HepG2 (cell line): ENCODE data around the gene UNC13D. TPM values are rescaled to one million over a fixed set of nuclear protein-coding genes. Genes with fewer than 3 reads are reported as not detected.

Experiments used
- BORCS8-MEF2B ChIP-seq: sonication (generic); formaldehyde crosslinking; IDR thresholded peaks from 2 replicates; pipeline ENCODE4 v1.8.0; 2022; ENCODE audit warnings: mild to moderate bottlenecking, missing genetic modification reagents
- CBX2 ChIP-seq, 2 experiments: fragments of 200-600 bp in 1 of 2; sonication (generic); formaldehyde crosslinking in 1 of 2; IDR thresholded peaks; 2 replicates each; pipeline versions ENCODE4 v1.7.0 to v1.8.1; 2018 to 2022; ENCODE audit warnings: low read depth in 2 of 2, low read length in 1 of 2, mild to moderate bottlenecking in 1 of 2, missing genetic modification reagents in 1 of 2
- DZIP1 ChIP-seq: sonication (generic); formaldehyde crosslinking; IDR thresholded peaks from 2 replicates; pipeline ENCODE4 v1.5.0; 2020; ENCODE audit warnings: mild to moderate bottlenecking, missing genetic modification reagents
- HMGXB3 ChIP-seq: sonication (generic); formaldehyde crosslinking; IDR thresholded peaks from 2 replicates; pipeline ENCODE4 v1.4.0; 2020; ENCODE audit warnings: missing genetic modification reagents, borderline replicate concordance
- IRX3 ChIP-seq: sonication (generic); formaldehyde crosslinking; IDR thresholded peaks from 2 replicates; pipeline ENCODE4 v1.8.1; 2023; ENCODE audit warnings: mild to moderate bottlenecking, low read depth, missing genetic modification reagents, borderline replicate concordance
- JUNB ChIP-seq: sonication (generic); formaldehyde crosslinking; IDR thresholded peaks from 2 replicates; pipeline ENCODE4 v1.8.0; 2022; ENCODE audit warnings: missing genetic modification reagents, mild to moderate bottlenecking, borderline replicate concordance
- MTERF4 ChIP-seq: sonication (generic); formaldehyde crosslinking; IDR thresholded peaks from 2 replicates; pipeline ENCODE4 v1.8.0; 2023; ENCODE audit warnings: mild to moderate bottlenecking, missing genetic modification reagents
- NCOA5 ChIP-seq: sonication (generic); formaldehyde crosslinking; IDR thresholded peaks from 2 replicates; pipeline ENCODE4 v1.4.0; 2020; ENCODE audit warnings: missing genetic modification reagents
- PLRG1 ChIP-seq: fragments of 450-650 bp; conservative IDR thresholded peaks from 2 replicates; pipeline ENCODE4 v1.6.1; 2016
- PRDM15 ChIP-seq: sonication (generic); formaldehyde crosslinking; IDR thresholded peaks from 2 replicates; pipeline ENCODE4 v1.4.0; 2020; ENCODE audit warnings: missing genetic modification reagents
- SMAD1 ChIP-seq: sonication (generic); formaldehyde crosslinking; IDR thresholded peaks from 2 replicates; pipeline ENCODE4 v1.4.0; 2020; ENCODE audit warnings: missing genetic modification reagents, low read depth, mild to moderate bottlenecking, borderline replicate concordance
- TCF7L2 ChIP-seq: IDR thresholded peaks from 2 replicates; pipeline ENCODE4 v1.6.1; 2011; ENCODE audit warnings: mild to moderate bottlenecking, low read depth, low read length, moderate library complexity
- ZNF232 ChIP-seq: sonication (generic); formaldehyde crosslinking; IDR thresholded peaks from 2 replicates; pipeline ENCODE4 v1.4.0; 2020; ENCODE audit warnings: missing genetic modification reagents, borderline replicate concordance
- ZNF33A ChIP-seq: sonication (generic); formaldehyde crosslinking; IDR thresholded peaks from 2 replicates; pipeline ENCODE4 v1.5.1; 2020; ENCODE audit warnings: missing genetic modification reagents, mild to moderate bottlenecking, moderate library complexity, borderline replicate concordance
- ZNF556 ChIP-seq: sonication (generic); formaldehyde crosslinking; IDR thresholded peaks from 2 replicates; pipeline ENCODE4 v1.4.0; 2020; ENCODE audit warnings: mild to moderate bottlenecking, missing genetic modification reagents, borderline replicate concordance
- ZNF616 ChIP-seq: sonication (generic); formaldehyde crosslinking; IDR thresholded peaks from 2 replicates; pipeline ENCODE4 v1.5.0; 2020; ENCODE audit warnings: low read depth, mild to moderate bottlenecking, missing genetic modification reagents
- polyA plus RNA-seq, 8 experiments: library from polyadenylated mRNA; depleted of rRNA in 3 of 8; stranded (reverse) in 7 of 8; unstranded in 1 of 8; fragments of >200 nt; fragmentation: Illumina TruSeq in 4 of 8; extraction: Trizol in 4 of 8; gene quantifications; 2 replicates each; pipeline versions ENCODE4 v1.2.1 to v1.2.3, GENCODE V29; 2011 to 2016; ENCODE audit warnings: low read depth in 4 of 8, missing spikeins in 1 of 8, mixed read lengths in 1 of 8; ENCODE audit not compliant: insufficient read depth in 1 of 8
- total RNA-seq, 5 experiments: library from RNA; depleted of rRNA; stranded (reverse); fragments of >200 nt; fragmentation: Illumina TruSeq; extraction: Trizol; gene quantifications; 2 replicates each; pipeline ENCODE4 v1.2.3, GENCODE V29; 2016; ENCODE audit warnings: low read depth in 1 of 5

The UNC13D gene
- total and polyA plus RNA-seq, 2 of the 13 experiments (the other 11 are each of a cell fraction or from before 2014, with no cell fraction given) = 29.7 to 42.7 TPM

GRCh38 chr17:75827308-75828075 is 16.7 kb downstream of the UNC13D start (continued):
- TF ChIP-seq MTERF4 (CRISPR knock-in tag) (no peak), ZNF556 (CRISPR knock-in tag) (no peak), NCOA5 (no peak), CBX2 (IDR thresholded peaks at IDR 0.05; ENCODE audit: low read depth, low read length) (no peak), CBX2 (CRISPR knock-in tag; IDR thresholded peaks at IDR 0.05; ENCODE audit: low read depth) (no peak), HMGXB3 (no peak), TCF7L2 (no peak), ZNF232 (CRISPR knock-in tag) (no peak), PLRG1 (no peak), DZIP1 (CRISPR knock-in tag) (no peak), BORCS8-MEF2B (0 out of 2 replicates have a peak, but pooled peaks have one; percentile 36), JUNB (CRISPR knock-in tag) (no peak), ZNF616 (CRISPR knock-in tag) (peak; percentile 44; the same call in 1 of the 2 replicates), SMAD1 (CRISPR knock-in tag) (no peak), PRDM15 (no peak), ZNF33A (CRISPR knock-in tag) (no peak), IRX3 (CRISPR knock-in tag) (0 out of 2 replicates have a peak, but pooled peaks have one; percentile 41)
